ENCODE results near the gene SRXN1.
A peak's percentile ranks its signal among the peaks of the same experiment; 100 is the strongest.

SRXN1 gene

DNA sequence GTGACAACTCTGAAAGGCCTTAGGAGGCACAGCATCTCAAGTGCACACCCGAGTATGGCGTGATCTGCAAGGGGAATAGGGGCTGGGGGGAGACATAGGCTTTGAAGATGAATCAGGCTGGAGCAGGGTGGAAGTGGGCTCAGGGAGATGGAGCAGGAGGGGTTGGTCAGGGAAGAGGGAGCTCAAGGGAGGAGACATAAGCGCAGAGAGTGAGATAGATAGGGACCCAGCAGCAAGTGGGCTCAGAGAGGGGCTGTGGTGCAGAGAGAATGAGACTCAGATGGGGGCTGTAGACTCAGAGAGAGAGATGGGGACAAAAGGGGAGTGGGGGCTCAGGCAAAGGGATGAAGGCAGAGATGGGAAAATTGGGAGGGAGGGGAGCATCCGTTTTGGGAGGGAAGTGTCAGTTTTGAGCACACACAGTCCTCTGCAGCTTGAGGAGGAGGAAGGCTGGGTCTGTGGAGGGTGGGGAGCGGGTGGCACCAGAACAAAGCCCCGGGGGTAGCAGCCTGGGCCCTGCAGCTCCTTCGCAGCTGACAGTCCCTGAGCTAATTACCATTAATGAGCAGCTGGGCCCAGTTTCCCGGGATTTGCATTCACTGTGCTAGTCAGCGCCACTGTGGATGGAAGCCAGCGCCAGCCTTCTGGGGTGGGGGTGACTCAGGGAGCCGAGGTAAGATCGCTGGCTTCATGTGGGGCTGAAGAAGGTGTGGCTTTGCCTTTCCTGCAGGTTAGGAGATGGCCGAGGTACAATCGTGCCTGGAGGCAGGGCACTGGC, 18.7 kb downstream of the SRXN1 start:
- ATAC-seq = no peak

GRCh38 chr20:631101-631500, 21.9 kb downstream of the SRXN1 start:
- ATAC-seq = no peak

GRCh38 chr20:626579-626978, 26.4 kb downstream of the SRXN1 start:
- ATAC-seq = no peak

DNA sequence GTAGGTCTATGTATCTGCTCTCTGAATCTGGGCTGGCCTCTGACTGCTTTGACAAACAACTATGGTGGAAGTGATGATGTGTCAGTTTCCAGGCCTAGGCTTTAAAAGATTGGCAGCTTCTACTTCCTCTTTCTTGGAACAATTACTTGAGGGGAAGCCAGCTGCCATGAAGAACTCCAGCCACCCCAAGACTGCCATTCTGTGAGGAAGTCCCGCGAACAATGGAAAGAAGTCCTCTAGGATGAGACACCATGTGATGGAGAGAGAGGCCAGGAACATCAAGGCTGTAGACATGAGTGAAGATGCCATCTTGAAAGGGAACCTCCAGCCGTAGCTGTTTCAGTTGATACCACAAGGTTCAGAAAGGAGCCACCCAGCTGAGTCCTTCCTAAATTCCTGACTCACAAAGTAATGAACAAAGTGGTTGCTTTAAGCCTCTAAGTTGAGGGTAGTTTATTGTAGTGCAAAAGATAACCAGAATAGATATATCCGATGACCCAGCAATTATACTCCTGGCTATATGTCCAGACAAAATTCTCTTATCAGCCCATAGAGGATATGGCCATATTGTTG, 27.6 kb downstream of the SRXN1 start:
- no peak for ATAC-seq

DNA sequence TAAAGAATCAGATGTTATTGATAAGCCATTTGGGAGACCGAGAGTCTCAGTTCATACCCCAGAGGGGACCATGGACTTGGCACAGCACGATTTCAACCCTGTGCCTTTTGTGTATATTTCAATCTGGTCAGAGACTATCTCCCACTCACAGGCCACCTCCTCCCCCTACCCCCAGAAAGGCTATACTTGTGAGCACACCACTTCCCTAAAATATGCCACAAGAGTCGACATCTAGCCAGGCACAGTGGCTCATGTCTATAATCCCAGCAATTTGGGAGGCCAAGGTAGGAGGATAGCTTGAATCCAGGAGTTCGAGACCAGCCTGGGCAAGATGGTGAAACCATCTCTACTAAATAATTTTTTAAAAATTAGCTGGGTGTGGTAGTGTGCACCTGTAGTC, 29.3 kb downstream of the SRXN1 start:
- no peak for ATAC-seq

DNA sequence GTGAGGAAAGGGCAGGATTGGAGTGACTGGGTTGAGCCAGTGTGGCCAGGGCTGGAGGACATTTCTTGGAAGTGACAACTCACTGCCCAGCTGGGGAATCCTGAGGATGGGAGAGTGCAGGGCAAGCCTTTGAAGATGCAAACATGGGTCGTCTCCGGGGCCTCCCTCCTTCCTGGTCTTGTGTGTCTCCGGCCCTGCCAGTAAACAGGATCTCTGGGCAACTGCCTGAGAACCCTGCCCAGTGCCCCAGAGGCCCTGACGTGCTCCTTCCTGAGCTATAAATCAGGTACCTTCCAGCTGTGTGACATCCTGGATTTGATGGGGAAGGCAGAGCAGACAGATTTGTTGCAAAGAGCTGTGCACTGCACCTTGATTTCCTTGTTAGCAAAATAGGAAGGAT, 30.0 kb downstream of the SRXN1 start:
- no peak for ATAC-seq

DNA sequence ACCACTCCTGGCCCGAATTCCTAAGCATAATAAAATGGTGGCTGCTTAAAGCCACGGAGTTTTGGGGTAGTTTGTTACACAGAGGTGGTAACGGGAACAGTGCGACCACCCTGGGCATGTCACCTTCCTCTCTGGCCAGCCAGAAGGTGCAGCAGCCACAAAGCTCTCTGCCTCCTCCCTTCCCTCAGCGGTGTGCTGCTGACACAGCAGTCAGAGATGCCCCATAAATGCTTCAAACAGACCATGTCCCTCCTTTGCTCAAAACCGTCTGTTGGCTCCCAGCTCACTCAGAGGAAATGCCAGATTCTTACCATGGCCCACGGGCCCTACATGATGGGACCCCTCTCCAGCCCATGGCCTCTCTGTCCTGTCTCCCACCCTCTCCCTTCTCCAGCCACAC, 30.8 kb downstream of the SRXN1 start:
- ATAC-seq = no peak

DNA sequence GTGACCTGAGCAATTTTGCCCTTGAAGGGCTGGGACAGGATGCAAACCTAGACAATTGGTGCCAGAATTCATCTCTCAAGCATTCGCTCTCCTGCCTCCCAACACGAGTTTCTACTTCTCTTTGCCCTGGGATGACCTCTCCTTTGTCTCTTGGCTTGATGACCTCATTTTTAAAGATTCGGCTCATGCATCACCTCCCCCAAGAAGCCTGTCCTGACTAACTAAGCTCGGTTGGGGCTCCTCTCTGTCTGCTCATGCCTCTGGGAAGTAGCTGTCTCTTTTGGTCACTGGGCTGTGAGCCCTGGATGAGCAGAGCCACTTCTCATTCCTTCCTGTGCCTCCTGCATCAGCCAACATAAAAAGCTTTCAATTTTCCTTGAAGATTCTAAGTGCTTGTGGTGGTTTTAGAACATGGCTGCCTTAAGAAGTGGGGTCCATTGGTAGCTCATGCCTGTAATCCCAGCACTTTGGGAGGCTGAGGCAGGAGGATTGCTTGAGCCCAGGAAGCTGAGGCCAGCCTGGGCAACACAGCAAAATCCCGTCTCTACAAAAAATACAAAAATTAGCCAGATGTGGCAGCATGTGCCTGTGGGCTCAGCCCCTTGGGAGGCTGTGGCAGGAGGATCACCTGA, 31.8 kb downstream of the SRXN1 start:
- ATAC-seq = no peak

GRCh38 chr20:620246-620645, 32.8 kb downstream of the SRXN1 start:
- no peak for ATAC-seq

GRCh38 chr20:618980-619379, 34.0 kb downstream of the SRXN1 start:
- no peak for ATAC-seq

DNA sequence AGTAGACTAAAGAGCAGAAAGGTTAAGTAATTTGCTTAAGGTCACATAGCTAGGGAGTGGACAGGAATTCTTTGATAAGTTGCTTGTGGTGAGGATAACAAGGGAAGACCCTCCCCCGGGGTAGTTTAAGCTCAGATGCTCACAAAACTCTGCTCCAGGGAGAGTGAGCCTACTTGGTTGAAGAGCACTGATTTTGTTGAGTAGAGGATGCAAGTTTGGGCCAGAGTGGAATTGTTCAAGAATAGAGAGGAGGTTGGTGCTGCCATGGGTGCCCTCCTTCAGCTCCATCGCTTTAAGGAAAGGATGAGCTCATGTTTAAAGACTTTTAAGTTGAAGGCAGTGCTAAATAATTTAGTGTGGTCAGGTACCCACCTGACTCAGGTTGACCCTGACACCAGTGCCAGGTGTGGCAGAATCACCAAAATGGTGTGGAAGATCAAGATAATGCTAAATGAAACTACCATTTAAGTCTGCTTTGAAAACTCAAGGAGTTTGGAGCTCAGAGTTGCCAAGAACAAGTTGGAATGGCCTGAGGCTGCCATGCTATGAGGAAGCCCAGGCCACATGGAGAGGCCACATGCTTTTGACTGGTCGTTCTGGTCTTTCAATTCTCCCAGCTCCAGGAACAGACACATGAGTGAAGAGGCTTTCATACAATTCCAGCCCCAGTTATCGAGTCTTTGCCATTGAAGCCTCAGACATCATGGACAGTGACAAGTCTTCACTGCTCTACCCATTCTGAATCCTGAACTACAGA, 34.9 kb downstream of the SRXN1 start:
- no peak for ATAC-seq

DNA sequence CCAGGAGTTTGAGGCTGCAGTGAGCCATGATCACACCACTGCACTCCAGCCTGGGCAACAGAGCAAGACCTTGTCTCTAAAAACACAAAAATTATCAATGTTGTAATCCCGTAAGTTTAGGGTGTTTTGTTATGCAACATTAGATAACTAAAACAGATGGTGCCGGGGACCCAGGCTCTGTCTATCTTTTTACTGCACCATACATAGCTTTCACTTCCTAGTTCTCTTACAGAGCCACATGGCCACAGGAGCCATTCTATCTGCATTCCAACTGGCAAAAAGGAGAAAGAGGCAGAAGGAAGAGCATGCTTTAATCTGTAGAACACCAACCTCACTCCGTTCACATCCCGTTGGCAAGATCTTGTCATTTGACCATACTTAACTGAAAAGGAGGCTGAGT, 37.5 kb downstream of the SRXN1 start:
- no peak for ATAC-seq

GRCh38 chr20:611843-612185, 41.2 kb downstream of the SRXN1 start:
- no peak for ATAC-seq

- ATAC-seq = no peak
Observed at GRCh38 chr20:611047-611842, 41.8 kb downstream of the SRXN1 start.

GRCh38 chr20:610130-611046, 42.6 kb downstream of the SRXN1 start, which contains the start of gene TCF15:
Gene TCF15 (minus strand): TSS chr20:610309. CDS start chr20:610237, 72 bp downstream.
- ATAC-seq = peak; percentile 41 to 55

- no peak for ATAC-seq
Observed at GRCh38 chr20:609371-609964, 43.5 kb downstream of the SRXN1 start.

DNA sequence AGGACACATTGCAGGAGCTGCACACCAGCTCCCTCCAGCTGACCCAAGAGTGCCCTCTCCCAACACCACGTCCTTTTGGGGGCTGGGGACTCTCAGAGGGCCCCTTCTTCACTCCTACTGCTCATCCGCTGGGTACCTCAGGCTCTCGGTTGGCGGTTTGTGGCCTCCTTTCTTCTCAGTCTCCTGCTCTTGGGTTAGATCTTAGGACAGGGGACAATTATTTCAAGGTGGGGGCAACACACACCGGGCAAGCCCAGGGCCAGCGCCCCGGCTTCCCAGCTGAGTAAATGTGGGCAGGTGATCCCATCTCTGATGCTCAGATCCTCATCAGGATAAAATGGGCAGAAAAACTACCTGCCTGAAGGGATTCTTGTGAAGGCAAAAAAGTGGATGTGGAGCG, 44.0 kb downstream of the SRXN1 start:
- no peak for ATAC-seq

GRCh38 chr20:607476-607875, 45.5 kb downstream of the SRXN1 start:
- no peak for ATAC-seq

DNA sequence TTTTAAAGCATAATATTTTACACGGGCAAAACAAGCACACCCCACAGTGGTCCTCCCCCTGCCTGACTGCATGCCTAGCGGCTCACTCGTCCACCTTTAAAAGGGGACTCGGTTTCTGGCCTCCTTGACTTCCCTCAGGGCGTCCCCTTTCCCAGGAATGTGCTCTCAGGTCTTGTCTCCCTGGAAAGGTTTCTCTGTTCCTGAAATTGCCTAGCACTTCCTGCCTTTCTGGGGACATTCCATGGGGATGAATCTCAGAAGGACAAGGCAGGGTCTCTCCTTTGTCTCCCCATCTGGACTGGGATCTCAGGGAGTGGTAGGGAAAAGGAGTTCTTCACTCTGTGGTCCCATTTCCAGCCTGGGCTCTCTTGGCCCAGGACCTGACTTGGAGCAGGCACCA, 47.8 kb downstream of the SRXN1 start:
- no peak for ATAC-seq

DNA sequence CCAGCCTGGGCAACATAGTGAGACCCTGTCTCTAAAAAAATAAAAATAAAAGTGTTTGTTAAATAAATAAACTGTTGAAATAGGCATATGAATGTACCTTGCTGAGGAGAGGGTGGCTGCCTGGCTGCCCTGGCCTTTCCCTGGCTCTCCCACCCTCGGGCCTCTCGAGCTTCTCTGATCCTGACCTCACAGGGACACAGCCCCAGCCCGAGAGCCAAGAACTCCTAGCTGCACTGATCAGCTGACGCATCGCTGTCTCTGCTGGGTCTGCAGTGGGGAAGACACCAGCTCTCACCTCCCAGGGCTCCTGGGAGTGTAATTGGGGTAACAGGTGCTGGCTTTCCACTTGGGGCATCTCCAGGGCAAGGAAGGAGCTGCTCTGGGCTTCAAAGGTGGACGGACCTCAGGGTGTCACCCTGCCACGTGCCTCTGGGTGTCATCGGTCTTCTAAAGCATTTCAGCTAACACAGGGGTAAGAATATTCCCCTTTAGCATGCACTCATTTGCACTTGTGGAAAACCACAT, 49.8 kb downstream of the SRXN1 start:
- no peak for ATAC-seq

All from activated CD4-positive, CD25-positive, alpha-beta regulatory T cell treated with anti-CD3 and anti-CD28 coated beads, Interleukin-2, amount 50 U/mL, for 24 hours (primary cell).